Measurements from ENCODE around the gene RFX6.

RFX6 gene

GRCh38 chr6:116842459-116842858, 34.6 kb upstream of the RFX6 start:
- TF ChIP-seq CTCF (IDR thresholded peaks at IDR 0.05; ENCODE audit: extremely low read depth, missing control alignments): no peak
- DNase-seq (ENCODE audit: low spot score): no peak

- no peak for TF ChIP-seq CTCF (IDR thresholded peaks at IDR 0.05; ENCODE audit: extremely low read depth, missing control alignments)
- DNase-seq (ENCODE audit: low spot score): peak; percentile 12
Measured at GRCh38 chr6:116847227-116847626, 29.8 kb upstream of the RFX6 start.

- DNase-seq (ENCODE audit: low spot score): no peak
- no peak for TF ChIP-seq CTCF (IDR thresholded peaks at IDR 0.05; ENCODE audit: extremely low read depth, missing control alignments)
Measured at GRCh38 chr6:116858060-116858459, 19.0 kb upstream of the RFX6 start.

- DNase-seq (ENCODE audit: low spot score): no peak
- TF ChIP-seq CTCF (IDR thresholded peaks at IDR 0.05; ENCODE audit: extremely low read depth, missing control alignments): no peak
Measured at GRCh38 chr6:116859264-116859663, 17.8 kb upstream of the RFX6 start.

GRCh38 chr6:116866281-116866871, 10.7 kb upstream of the RFX6 start:
- TF ChIP-seq CTCF (IDR thresholded peaks at IDR 0.05; ENCODE audit: extremely low read depth, missing control alignments): no peak
- DNase-seq (ENCODE audit: low spot score): no peak

- TF ChIP-seq CTCF (IDR thresholded peaks at IDR 0.05; ENCODE audit: extremely low read depth, missing control alignments): no peak
- no peak for DNase-seq (ENCODE audit: low spot score)
Measured at GRCh38 chr6:116872771-116873170, 4.3 kb upstream of the RFX6 start.

GRCh38 chr6:116876107-116876506, 935 bp upstream of the RFX6 start:
- no peak for DNase-seq (ENCODE audit: low spot score)
- no peak for TF ChIP-seq CTCF (IDR thresholded peaks at IDR 0.05; ENCODE audit: extremely low read depth, missing control alignments)
